ENCODE data around the gene TBX18.

The TBX18 gene

DNA sequence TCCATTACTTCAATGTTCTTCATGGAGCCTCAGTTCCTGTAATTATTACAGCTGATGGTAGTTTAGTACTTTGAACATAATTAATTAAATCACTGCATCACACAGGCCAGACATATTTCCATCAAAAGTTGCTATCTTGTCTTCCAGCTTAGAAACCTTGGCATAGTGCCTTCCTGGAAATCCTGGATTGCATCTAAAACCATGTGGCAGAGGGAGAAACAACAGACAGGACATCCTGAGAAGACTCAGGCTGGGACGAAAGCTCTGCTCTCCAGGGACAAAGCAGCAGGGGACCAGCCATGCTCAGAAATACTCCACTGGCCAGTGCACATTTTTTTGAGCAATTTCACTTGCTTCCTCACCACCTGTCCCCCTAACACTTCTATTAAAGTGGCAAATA, 55.3 kb downstream of the TBX18 start:
- TF ChIP-seq CREB1 (IDR thresholded peaks at IDR 0.05; ENCODE audit: low read depth) (no peak), ZBTB7A (IDR thresholded peaks at IDR 0.05; ENCODE audit: low read depth) (no peak), TCF12 (IDR thresholded peaks at IDR 0.05; ENCODE audit: low read depth) (no peak), EGR1 (IDR thresholded peaks at IDR 0.05) (no peak), NFIC (IDR thresholded peaks at IDR 0.05) (no peak), FOXM1 (IDR thresholded peaks at IDR 0.05; ENCODE audit: borderline replicate concordance, low read depth) (no peak), CEBPB (IDR thresholded peaks at IDR 0.05) (no peak), YY1 (IDR thresholded peaks at IDR 0.05; ENCODE audit: low read depth) (no peak)
- TF ChIP-seq, protein P1, sequence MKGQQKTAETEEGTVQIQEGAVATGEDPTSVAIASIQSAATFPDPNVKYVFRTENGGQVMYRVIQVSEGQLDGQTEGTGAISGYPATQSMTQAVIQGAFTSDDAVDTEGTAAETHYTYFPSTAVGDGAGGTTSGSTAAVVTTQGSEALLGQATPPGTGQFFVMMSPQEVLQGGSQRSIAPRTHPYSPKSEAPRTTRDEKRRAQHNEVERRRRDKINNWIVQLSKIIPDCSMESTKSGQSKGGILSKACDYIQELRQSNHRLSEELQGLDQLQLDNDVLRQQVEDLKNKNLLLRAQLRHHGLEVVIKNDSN (IDR thresholded peaks at IDR 0.05) = no peak

DNA sequence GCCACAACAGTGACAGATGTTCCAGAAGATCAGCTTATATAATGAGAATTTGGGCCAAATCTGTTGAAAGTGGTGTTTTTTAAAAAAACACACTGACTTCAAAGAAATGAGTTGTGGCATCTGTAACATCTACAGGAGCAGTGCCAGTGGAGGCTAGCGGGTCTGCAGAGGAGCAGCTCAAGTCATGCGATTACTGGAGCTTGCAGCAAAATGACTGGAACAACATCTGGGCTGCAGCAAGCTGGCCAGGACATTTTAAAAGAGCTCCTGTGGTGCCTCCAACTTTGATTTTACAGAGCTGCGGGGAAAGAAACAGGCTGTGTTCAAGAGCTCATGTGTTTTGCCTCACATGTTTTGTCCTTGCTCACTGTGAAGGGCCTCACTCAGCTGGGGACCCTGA, 57.2 kb downstream of the TBX18 start:
- no peak for TF ChIP-seq YY1 (IDR thresholded peaks at IDR 0.05; ENCODE audit: low read depth)
- TF ChIP-seq TCF12 (IDR thresholded peaks at IDR 0.05; ENCODE audit: low read depth) = no peak
- no peak for TF ChIP-seq FOXM1 (IDR thresholded peaks at IDR 0.05; ENCODE audit: borderline replicate concordance, low read depth)
- TF ChIP-seq, protein P2, sequence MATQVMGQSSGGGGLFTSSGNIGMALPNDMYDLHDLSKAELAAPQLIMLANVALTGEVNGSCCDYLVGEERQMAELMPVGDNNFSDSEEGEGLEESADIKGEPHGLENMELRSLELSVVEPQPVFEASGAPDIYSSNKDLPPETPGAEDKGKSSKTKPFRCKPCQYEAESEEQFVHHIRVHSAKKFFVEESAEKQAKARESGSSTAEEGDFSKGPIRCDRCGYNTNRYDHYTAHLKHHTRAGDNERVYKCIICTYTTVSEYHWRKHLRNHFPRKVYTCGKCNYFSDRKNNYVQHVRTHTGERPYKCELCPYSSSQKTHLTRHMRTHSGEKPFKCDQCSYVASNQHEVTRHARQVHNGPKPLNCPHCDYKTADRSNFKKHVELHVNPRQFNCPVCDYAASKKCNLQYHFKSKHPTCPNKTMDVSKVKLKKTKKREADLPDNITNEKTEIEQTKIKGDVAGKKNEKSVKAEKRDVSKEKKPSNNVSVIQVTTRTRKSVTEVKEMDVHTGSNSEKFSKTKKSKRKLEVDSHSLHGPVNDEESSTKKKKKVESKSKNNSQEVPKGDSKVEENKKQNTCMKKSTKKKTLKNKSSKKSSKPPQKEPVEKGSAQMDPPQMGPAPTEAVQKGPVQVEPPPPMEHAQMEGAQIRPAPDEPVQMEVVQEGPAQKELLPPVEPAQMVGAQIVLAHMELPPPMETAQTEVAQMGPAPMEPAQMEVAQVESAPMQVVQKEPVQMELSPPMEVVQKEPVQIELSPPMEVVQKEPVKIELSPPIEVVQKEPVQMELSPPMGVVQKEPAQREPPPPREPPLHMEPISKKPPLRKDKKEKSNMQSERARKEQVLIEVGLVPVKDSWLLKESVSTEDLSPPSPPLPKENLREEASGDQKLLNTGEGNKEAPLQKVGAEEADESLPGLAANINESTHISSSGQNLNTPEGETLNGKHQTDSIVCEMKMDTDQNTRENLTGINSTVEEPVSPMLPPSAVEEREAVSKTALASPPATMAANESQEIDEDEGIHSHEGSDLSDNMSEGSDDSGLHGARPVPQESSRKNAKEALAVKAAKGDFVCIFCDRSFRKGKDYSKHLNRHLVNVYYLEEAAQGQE (IDR thresholded peaks at IDR 0.05; ENCODE audit: low read depth) = no peak
- no peak for TF ChIP-seq TAF1 (IDR thresholded peaks at IDR 0.05; ENCODE audit: low read depth)

DNA sequence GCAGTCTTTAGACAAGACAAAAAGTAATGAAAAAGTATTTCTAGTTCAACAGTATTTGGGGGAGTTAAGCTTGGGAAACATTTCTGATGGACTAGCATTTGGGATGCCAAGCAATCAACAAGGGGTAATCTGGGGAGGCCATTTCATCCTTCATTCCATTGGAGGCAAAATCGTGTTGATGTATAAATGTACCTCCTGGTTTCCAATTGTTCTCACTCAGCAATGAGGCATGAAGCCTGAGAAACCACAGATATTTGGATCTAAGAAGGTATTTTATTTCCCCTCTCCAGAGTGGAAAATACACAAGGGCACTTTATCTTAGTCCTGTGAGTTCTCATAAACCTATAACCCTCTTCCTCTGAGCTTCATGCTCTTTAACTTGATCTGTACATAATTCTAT, 68.2 kb downstream of the TBX18 start:
- TF ChIP-seq YY1 (IDR thresholded peaks at IDR 0.05; ENCODE audit: low read depth) = no peak
- TF ChIP-seq FOXM1 (IDR thresholded peaks at IDR 0.05; ENCODE audit: borderline replicate concordance, low read depth) = no peak
- no peak for TF ChIP-seq TEAD4 (IDR thresholded peaks at IDR 0.05)
- no peak for TF ChIP-seq TAF1 (IDR thresholded peaks at IDR 0.05; ENCODE audit: low read depth)
- TF ChIP-seq CREB1 (IDR thresholded peaks at IDR 0.05; ENCODE audit: low read depth) = no peak
- TF ChIP-seq, protein P3, sequence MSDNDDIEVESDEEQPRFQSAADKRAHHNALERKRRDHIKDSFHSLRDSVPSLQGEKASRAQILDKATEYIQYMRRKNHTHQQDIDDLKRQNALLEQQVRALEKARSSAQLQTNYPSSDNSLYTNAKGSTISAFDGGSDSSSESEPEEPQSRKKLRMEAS (IDR thresholded peaks at IDR 0.05) = no peak
- no peak for TF ChIP-seq EP300 (IDR thresholded peaks at IDR 0.05; ENCODE audit: borderline replicate concordance)
- TF ChIP-seq ZBTB7A (IDR thresholded peaks at IDR 0.05; ENCODE audit: low read depth) = no peak
- no peak for TF ChIP-seq NFIC (IDR thresholded peaks at IDR 0.05)
- TF ChIP-seq, protein P2 (IDR thresholded peaks at IDR 0.05; ENCODE audit: low read depth) = no peak

DNA sequence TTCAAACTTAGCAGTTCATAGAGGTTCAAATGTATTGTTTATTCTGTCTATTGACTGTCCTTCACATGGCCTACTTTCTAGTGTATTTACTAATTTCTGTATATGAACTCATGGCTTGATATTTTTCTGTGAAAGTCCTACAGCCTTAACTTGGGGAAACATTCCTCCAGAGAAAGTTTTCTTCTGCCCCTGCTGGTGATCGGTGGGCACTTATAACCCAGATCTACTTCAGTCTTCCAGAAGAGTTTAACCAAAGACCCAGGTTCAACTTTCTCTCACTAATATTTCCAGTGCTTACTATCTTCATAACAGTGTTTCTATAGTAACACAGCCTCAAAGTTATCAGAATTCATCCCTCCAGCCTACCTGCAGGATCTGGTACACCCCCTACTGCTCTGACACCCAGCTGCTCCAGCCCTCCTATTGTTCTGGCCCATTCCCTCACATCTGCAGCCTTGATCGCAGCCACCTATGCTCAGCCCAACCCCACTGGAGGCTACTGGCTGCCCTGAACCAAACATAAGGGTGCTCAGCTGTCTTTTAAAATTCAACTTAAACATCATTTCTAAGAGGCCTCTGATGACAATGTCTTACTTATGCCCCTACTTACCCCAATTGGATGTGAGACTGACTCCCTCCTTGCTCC, 72.3 kb downstream of the TBX18 start:
- TF ChIP-seq TCF12 (IDR thresholded peaks at IDR 0.05; ENCODE audit: low read depth) (no peak), EP300 (IDR thresholded peaks at IDR 0.05; ENCODE audit: borderline replicate concordance) (no peak), ZBTB7A (IDR thresholded peaks at IDR 0.05; ENCODE audit: low read depth) (no peak), TEAD4 (IDR thresholded peaks at IDR 0.05) (no peak), CEBPB (IDR thresholded peaks at IDR 0.05) (no peak), RAD21 (IDR thresholded peaks at IDR 0.05; ENCODE audit: low read depth) (no peak), NFIC (IDR thresholded peaks at IDR 0.05) (no peak), EGR1 (IDR thresholded peaks at IDR 0.05) (no peak), TAF1 (IDR thresholded peaks at IDR 0.05; ENCODE audit: low read depth) (no peak), FOXM1 (IDR thresholded peaks at IDR 0.05; ENCODE audit: borderline replicate concordance, low read depth) (no peak), CREB1 (IDR thresholded peaks at IDR 0.05; ENCODE audit: low read depth) (no peak)
- TF ChIP-seq, protein P3 (IDR thresholded peaks at IDR 0.05) = no peak
- TF ChIP-seq, protein P1 (IDR thresholded peaks at IDR 0.05) = no peak

DNA sequence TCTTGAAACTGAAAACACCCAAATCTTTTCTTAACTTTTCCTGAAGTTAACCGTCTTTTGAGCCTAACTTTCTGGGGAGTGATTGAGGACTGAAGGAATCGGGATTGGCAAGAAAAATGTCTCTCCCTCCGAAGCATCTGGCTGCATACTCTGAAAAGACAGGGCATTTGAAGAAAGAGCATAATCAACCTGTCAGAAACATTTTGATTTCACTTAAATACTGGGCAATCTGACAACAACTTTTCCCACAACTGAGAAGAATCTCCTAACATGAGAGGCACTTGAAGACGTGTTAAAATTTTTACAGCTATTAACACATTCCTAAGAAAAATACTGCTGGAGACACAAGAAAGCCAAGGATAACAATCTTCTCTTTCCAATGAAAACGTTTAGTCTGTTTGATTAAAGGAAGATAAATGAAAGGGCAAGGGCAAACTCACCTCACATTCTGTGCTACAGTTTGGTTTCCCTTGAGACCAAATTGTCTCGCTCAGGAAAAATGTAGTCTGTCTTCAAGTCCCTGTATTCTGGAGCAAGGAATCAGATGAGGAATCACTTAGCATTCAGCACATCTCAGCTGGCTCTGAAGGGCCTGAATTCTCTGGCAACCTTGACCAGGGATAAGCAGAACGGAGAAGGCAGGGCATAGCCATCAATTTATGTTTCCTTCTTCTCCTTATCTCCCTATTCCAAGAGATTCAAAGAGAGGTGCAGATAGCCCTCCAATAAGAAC, 76.1 kb downstream of the TBX18 start:
- TF ChIP-seq FOXM1 (IDR thresholded peaks at IDR 0.05; ENCODE audit: borderline replicate concordance, low read depth) (no peak), NFIC (IDR thresholded peaks at IDR 0.05) (no peak), TAF1 (IDR thresholded peaks at IDR 0.05; ENCODE audit: low read depth) (no peak), ZBTB7A (IDR thresholded peaks at IDR 0.05; ENCODE audit: low read depth) (no peak), RAD21 (IDR thresholded peaks at IDR 0.05; ENCODE audit: low read depth) (no peak), TEAD4 (IDR thresholded peaks at IDR 0.05) (no peak), TCF12 (IDR thresholded peaks at IDR 0.05; ENCODE audit: low read depth) (no peak), YY1 (IDR thresholded peaks at IDR 0.05; ENCODE audit: low read depth) (no peak), EGR1 (IDR thresholded peaks at IDR 0.05) (no peak), EP300 (IDR thresholded peaks at IDR 0.05; ENCODE audit: borderline replicate concordance) (no peak), CEBPB (IDR thresholded peaks at IDR 0.05) (no peak)
- TF ChIP-seq, protein P1 (IDR thresholded peaks at IDR 0.05) = no peak
- TF ChIP-seq, protein P2 (IDR thresholded peaks at IDR 0.05; ENCODE audit: low read depth) = no peak
- TF ChIP-seq, protein P3 (IDR thresholded peaks at IDR 0.05) = no peak
